ENCODE measurements around the gene CDC37L1. TPM values are rescaled to one million over a fixed set of nuclear protein-coding genes. Genes with fewer than 3 reads are reported as not detected.
"Not testable (repeated sequence)": the region's sequence is repeated elsewhere in the genome, so short reads cannot be mapped to it uniquely, and the experiment has no call there.

The CDC37L1 gene
- 30.9 and 56.1 TPM in 2 replicates for total RNA-seq (2014; rRNA removed; shearing (Covaris generic))

DNA sequence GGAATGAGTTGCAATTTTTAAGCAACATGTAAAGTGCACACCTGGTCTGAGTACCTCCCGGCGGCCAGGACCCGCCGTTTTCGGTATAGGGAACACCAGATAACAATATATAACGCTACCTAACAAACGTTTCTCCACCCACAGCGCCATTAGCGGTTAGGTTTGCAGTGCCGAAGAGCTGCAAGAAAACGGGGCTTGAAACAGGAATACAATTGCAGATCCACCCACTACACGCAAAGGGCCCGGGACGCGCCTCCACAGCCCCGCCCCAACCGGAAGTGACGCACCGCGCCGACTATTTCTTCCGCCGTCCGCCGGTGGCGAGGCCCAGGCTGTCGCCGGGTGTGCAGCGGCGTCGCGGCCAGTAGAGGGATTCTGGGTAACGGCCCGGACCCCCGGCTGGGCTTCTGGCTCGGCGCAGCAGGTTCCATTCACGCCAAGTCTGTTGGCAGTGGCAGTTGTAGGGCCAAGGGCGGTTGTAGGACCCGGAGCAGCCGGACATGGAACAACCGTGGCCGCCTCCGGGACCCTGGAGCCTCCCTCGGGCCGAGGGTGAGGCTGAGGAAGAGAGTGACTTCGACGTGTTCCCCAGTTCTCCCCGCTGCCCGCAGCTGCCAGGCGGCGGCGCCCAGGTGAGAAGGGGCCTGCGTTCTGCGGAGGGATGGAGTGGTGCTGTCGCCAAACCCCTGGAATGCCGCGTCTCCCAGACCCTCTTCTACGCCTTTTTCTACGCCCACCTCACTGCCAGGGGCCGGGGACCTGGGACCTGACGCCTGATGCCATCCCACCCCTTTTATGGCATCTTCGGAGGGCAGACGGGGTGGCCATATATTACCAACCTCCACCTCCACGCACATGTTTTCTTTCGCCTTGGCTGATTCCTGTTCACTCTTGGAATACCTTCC, at the start of gene CDC37L1:
Gene CDC37L1 (plus strand): TSS at position 302 of the 905 bp plus-strand sequence. CDS start 199 bp downstream, at position 501.
- DNase-seq (ENCODE audit: low read depth): peak; percentile 99

GRCh38 chr9:4630836-4631235, 48.5 kb upstream of the CDC37L1 start:
- DNase-seq (ENCODE audit: low read depth): no peak

DNA sequence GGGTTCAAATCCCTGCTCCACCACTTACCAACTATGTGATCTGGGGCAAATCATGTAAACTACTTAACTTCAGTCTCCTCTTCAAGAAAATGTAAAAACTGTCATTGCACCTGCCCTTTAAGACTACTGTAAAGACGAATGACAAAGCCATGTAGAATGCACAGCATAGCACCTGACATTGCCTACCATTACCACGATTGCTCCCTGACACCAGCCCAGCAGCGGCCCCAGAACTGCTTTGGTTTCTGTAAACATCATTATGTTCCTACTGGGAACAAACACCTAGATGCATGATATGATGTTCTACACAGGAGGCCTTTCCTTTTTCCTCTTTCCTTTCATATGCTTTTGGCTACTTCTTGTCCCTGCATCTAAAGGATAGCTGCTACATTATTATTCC, 40.4 kb upstream of the CDC37L1 start:
- DNase-seq (ENCODE audit: low read depth): no peak

GRCh38 chr9:4639420-4639819, 39.9 kb upstream of the CDC37L1 start:
- no peak for DNase-seq (ENCODE audit: low read depth)

GRCh38 chr9:4640027-4640426, 39.3 kb upstream of the CDC37L1 start:
- DNase-seq (ENCODE audit: low read depth): no peak

DNA sequence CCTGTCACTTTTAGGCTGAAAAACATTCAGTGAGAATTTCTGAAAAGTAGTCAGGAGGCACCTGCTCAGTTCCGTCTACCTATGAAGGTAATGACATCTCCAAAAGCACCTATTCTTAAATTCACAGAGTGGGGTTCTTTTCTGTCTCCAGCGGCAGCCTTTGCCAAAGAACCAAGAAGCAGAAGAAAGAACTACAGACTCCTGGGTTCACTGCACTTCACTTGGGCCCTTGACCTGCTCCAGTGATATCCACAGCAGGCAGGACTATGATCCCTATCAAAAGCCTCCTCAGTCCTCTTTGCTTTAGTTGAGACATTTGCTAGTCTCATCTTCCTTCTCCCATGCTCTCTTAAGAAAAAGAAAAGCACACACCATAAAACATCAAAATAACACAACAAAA, 37.0 kb upstream of the CDC37L1 start:
- no peak for DNase-seq (ENCODE audit: low read depth)

GRCh38 chr9:4654084-4654483, 25.3 kb upstream of the CDC37L1 start:
- DNase-seq (ENCODE audit: low read depth): no peak

DNA sequence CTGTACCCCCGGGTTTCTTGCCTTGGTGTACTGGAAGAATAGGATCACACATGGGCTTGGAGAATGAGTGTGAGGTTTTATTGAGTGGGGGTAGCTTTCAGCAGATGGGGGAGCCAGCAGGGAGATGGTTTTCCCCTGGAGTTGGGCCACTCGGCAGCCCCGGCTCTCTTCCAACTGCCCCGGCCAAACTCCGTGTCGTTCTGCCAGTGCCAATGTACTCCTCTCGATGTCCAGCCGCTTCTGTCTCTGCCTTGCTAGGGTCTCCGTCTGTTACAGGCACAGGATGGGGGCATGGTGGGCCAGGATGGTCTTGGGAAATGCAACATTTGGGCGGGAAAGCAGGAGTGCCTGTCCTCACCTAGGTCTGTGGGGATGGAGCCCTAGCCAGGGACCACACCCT, 24.8 kb upstream of the CDC37L1 start:
- DNase-seq (ENCODE audit: low read depth): no peak

- DNase-seq (ENCODE audit: low read depth): not testable (repeated sequence)
Measured at GRCh38 chr9:4656196-4656595, 23.2 kb upstream of the CDC37L1 start.

DNA sequence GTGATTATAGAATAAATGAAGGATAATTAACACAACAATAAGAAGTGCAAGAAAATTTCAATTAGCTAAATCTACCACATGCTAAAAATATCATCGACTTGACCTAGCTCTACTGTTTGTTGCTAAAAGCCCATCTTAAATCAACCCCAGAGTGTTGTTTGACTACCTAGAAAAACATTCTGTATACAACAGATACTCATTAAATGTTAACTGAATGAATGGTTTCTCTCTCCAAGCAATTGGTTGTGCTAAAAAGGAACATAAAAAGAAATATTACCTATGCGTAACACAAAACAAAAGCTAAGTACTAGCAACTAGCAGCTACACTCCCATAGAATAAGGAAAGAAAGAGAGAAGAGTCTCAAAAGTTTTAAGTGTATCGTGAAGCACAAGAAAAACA, 22.7 kb upstream of the CDC37L1 start:
- no peak for DNase-seq (ENCODE audit: low read depth)

- DNase-seq (ENCODE audit: low read depth): no peak
Measured at GRCh38 chr9:4657426-4658159, 21.8 kb upstream of the CDC37L1 start.

DNA sequence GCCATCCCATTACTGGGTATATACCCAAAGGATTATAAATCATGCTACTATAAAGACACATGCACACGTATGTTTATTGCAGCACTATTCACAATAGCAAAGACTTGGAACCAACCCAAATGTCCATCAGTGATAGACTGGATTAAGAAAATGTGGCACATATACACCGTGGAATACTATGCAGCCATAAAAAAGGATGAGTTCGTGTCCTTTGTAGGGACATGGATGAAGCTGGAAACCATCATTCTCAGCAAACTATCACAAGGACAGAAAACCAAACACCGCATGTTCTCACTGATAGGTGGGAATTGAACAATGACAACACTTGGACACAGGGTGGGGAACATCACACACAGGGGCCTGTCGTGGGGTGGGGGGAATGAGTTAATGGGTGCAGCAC, 18.7 kb upstream of the CDC37L1 start:
- not testable (repeated sequence) for DNase-seq (ENCODE audit: low read depth)

DNA sequence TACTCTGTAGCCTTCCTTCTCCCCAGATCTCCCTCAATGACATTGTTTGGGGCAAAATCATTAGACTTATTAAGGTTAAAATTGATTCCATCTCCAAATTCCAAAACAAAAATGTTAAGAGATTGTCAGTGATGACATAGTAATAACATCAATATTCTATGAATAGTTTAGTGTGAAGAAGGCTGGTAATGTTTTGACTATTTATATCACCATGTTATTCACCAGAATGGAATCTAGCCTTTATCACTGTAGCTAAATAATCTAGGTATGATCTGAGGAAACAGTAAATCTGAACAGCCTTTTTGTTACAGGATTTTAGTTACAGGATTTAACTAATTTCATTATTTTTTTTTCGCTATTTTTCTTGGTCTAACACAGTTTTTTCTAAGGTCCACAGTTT, 18.2 kb upstream of the CDC37L1 start:
- no peak for DNase-seq (ENCODE audit: low read depth)

DNA sequence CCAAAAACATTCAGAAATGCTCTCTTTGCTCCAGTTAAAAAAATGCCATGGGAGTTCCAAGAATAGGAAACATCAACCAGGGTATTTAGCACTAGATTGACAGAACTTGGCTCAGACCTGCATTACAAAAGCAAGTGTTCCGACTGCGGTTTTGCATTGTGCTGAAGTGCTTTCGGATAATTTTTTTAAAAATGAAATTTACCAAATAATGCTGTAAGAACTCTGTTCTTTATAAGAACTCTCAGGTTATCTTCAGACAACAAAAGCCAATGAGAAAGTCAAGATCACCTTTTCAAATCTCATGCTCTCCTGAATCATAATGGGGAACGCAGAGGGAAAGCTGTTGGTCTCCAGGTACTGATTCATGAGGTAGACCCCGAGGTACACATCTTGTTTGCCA, 17.8 kb upstream of the CDC37L1 start:
- DNase-seq (ENCODE audit: low read depth): peak; percentile 21

DNA sequence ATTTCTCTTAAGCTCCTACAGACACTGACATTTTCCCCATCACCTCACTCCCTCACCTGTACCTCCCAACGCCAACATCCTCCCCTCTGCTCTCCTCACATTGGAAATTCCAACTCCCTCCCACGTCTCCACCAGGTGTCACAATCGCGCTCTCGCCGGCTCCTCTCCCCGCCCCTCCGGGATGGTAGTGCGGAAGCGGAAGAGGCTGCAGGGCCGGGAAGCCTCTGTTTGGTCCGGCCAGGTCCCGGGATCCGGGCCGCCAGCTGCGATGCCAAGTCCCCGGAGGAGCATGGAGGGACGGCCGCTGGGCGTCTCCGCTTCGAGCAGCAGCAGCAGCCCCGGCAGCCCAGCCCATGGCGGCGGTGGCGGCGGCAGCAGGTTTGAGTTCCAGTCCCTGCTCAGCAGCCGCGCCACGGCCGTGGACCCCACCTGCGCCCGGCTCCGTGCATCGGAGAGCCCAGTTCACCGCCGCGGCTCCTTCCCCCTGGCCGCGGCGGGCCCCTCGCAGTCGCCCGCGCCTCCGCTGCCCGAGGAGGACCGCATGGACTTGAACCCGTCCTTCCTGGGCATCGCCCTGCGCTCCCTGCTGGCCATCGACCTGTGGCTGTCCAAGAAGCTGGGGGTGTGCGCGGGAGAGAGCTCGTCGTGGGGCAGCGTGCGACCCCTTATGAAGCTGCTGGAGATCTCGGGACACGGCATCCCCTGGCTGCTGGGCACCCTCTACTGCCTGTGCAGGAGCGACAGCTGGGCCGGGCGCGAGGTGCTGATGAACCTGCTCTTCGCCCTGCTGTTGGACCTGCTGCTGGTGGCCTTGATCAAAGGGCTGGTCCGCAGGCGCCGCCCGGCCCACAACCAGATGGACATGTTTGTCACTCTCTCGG, 17.0 kb upstream of the CDC37L1 start, which contains the start of gene PLPP6:
Gene PLPP6 (plus strand): TSS at position 187 of the 881 bp plus-strand sequence. CDS start 82 bp downstream, at position 269.
- DNase-seq (ENCODE audit: low read depth): peak; percentile 95

DNA sequence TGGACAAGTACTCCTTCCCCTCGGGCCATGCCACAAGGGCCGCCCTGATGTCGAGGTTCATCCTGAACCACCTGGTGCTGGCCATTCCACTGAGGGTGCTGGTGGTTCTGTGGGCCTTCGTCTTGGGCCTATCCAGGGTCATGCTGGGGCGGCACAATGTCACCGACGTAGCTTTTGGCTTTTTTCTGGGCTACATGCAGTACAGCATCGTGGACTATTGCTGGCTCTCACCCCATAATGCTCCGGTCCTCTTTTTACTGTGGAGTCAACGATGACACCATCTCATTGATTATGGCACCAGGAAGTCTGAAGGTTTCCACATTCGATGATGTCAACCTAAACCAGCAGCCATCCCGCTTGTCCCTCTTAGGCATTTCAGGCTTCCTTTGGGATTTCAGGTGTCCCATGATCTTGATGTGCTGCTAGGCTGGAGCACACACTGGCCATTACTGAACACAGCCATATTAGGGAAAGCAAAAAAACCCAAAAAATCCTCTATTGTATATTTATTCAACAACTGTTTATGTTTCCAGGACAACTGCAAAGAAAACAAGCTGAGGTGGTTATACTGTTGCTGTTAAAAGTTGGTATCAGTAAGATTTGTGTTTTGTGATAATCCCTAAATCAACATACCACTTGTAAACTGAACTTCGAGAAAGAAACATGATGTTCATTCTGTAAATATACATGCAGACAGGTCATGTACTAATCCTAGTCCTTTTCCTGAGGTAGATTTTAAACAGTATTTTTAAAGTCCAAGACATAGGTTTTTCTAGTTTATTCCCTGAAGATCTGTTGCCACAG, 16.2 kb upstream of the CDC37L1 start:
- DNase-seq (ENCODE audit: low read depth): peak; percentile 23

DNA sequence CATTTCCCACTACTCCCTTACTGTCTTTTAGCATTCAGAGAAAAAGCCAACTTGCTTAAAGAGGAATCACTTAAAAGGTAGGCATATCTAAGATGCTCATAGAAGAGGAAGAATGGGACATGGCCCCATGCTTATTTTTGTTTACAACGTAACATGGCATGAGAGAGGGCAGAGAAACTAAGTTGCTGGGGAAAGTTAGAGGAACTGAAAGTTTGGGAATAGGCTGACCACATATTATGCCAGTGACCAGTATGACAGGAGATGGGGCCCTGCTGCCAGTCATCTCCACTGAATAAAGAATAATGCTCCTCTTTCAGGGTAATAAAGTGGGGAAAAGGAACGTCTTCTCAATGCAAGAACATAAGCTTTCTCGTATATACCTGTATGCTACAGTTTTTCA, 15.4 kb upstream of the CDC37L1 start:
- DNase-seq (ENCODE audit: low read depth): no peak

DNA sequence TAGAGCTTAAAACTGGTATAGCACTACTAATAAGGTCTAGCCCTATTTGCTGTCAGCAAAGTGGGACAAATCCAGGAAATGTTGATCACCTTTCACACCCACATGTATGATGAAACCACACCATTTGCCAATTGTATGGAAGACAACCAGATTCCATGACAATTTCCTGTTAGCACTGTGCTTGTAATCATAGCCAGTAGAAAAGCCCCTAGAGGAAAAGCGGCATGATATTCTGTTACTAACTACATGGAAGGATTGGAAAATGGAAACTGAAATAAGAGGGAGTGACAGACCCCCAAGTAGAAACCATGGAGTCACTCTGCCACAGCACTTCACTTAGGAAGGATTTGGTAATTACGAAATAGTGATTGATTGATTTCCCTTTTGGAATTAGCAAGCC, 14.0 kb upstream of the CDC37L1 start:
- peak; percentile 54 for DNase-seq (ENCODE audit: low read depth)

- peak; percentile 75 for DNase-seq (ENCODE audit: low read depth)
Measured at GRCh38 chr9:4666042-4666699, 13.2 kb upstream of the CDC37L1 start, which contains the start of gene SPATA6L. Gene SPATA6L (minus strand): TSS chr9:4666480. CDS start chr9:4666250, 230 bp downstream.

- DNase-seq (ENCODE audit: low read depth): no peak
Measured at GRCh38 chr9:4667681-4668080, 11.7 kb upstream of the CDC37L1 start.

Measured in Daoy (cell line).